HEK293 (cell line): ENCODE measurements around the gene LINC00237.

Experiments used
- CTCF ChIA-PET: fragments of 350-600 bp; formaldehyde crosslinking; extraction: SDS; loops from one replicate; lab custom pipeline; 2021; ENCODE audit warnings: antibody characterized with exemption; lab: Yijun Ruan, JAX
- POLR2A ChIA-PET: fragments of 300-600 bp; formaldehyde crosslinking; extraction: SDS; loops from one replicate; lab custom pipeline; 2020; ENCODE audit warnings: antibody characterized with exemption, inconsistent platforms; lab: Yijun Ruan, JAX
- H3K27ac ChIP-seq: fragments of 200-500 bp; sonication (Bioruptor generic); 2 replicates; pipeline ENCODE4 v1.5.1; 2014; ENCODE audit warnings: low read depth, low read length, control low read depth, inconsistent platforms; ENCODE audit errors: extremely low read depth
- H3K36me3 ChIP-seq, 2 experiments: fragments of 200-500 bp in 1 of 2; sonication (Bioruptor generic) in 1 of 2; 1 replicate in 1 of 2; 2 replicates in 1 of 2; pipeline ENCODE4 v1.5.1; 2014 to 2017; ENCODE audit warnings: inconsistent platforms in 2 of 2, low read length in 2 of 2; ENCODE audit not compliant: control insufficient read depth in 2 of 2, insufficient read depth in 1 of 2
- H3K4me1 ChIP-seq: fragments of 200-500 bp; sonication (Bioruptor generic); 2 replicates; pipeline ENCODE4 v1.5.1; 2014; ENCODE audit warnings: mild to moderate bottlenecking, low read length, inconsistent platforms; ENCODE audit not compliant: control insufficient read depth, insufficient read depth
- H3K4me3 ChIP-seq: 2 replicates; pipeline ENCODE4 v1.5.1; 2011; ENCODE audit warnings: low read depth, mild to moderate bottlenecking, control low read depth, low read length, moderate library complexity
- H3K9me3 ChIP-seq: fragments of 200-500 bp; sonication (Bioruptor generic); 2 replicates; pipeline ENCODE4 v1.5.1; 2014; ENCODE audit warnings: low read depth, low read length, inconsistent platforms; ENCODE audit not compliant: control insufficient read depth, insufficient read depth
- GLI2 ChIP-seq: fragments of 450-650 bp; formaldehyde crosslinking; IDR thresholded peaks from 2 replicates; pipeline ENCODE4; 2017; ENCODE audit warnings: missing biosample characterization, missing genetic modification characterization, low read depth, borderline replicate concordance
- KLF10 ChIP-seq: fragments of 450-650 bp; IDR thresholded peaks from 2 replicates; pipeline ENCODE4 v1.5.1; 2018; ENCODE audit warnings: missing biosample characterization, mild to moderate bottlenecking, missing genetic modification characterization
- PRDM1 ChIP-seq: fragments of 450-650 bp; formaldehyde crosslinking; IDR thresholded peaks from 2 replicates; pipeline ENCODE4; 2016; ENCODE audit warnings: missing biosample characterization, missing genetic modification characterization
- RBAK ChIP-seq: fragments of 450-650 bp; formaldehyde crosslinking; IDR thresholded peaks from 2 replicates; pipeline ENCODE4 v1.5.1; 2016; ENCODE audit warnings: missing biosample characterization, missing genetic modification characterization
- SCRT2 ChIP-seq: fragments of 450-650 bp; formaldehyde crosslinking; IDR thresholded peaks from 2 replicates; pipeline ENCODE4 v1.5.1; 2016; ENCODE audit warnings: missing biosample characterization, missing genetic modification characterization
- ZBTB8A ChIP-seq: fragments of 450-650 bp; formaldehyde crosslinking; IDR thresholded peaks from 2 replicates; pipeline ENCODE4 v1.5.1; 2016; ENCODE audit warnings: missing biosample characterization, missing genetic modification characterization
- ZFP41 ChIP-seq: fragments of 450-650 bp; formaldehyde crosslinking; IDR thresholded peaks from 2 replicates; pipeline ENCODE4 v1.5.1; 2016; ENCODE audit warnings: missing biosample characterization, missing genetic modification characterization, borderline replicate concordance
- ZNF132 ChIP-seq: fragments of 450-650 bp; formaldehyde crosslinking; IDR thresholded peaks from 2 replicates; pipeline ENCODE4 v1.5.1; 2017; ENCODE audit warnings: missing biosample characterization, missing genetic modification characterization, borderline replicate concordance
- ZNF133 ChIP-seq: fragments of 450-650 bp; formaldehyde crosslinking; IDR thresholded peaks from 2 replicates; pipeline ENCODE4 v1.5.1; 2016; ENCODE audit warnings: missing biosample characterization, missing genetic modification characterization
- ZNF214 ChIP-seq: fragments of 450-650 bp; formaldehyde crosslinking; IDR thresholded peaks from 2 replicates; pipeline ENCODE4 v1.5.1; 2017; ENCODE audit warnings: missing biosample characterization, mild to moderate bottlenecking, missing genetic modification characterization, borderline replicate concordance
- ZNF221 ChIP-seq: fragments of 450-650 bp; formaldehyde crosslinking; IDR thresholded peaks from 2 replicates; pipeline ENCODE4 v1.5.1; 2017; ENCODE audit warnings: missing biosample characterization, missing genetic modification characterization, borderline replicate concordance
- ZNF23 ChIP-seq: fragments of 450-650 bp; formaldehyde crosslinking; IDR thresholded peaks from 2 replicates; pipeline ENCODE4 v1.5.1; 2016; ENCODE audit warnings: missing biosample characterization, missing genetic modification characterization, borderline replicate concordance
- ZNF24 ChIP-seq: fragments of 450-650 bp; formaldehyde crosslinking; IDR thresholded peaks from 2 replicates; pipeline ENCODE4 v1.5.1; 2016; ENCODE audit warnings: missing biosample characterization, missing genetic modification characterization
- ZNF324 ChIP-seq: fragments of 450-650 bp; formaldehyde crosslinking; IDR thresholded peaks from 2 replicates; pipeline ENCODE4 v1.5.1; 2016; ENCODE audit warnings: missing biosample characterization, missing genetic modification characterization
- ZNF335 ChIP-seq: fragments of 450-650 bp; formaldehyde crosslinking; conservative IDR thresholded peaks from 2 replicates; pipeline ENCODE4 v1.5.1; 2016; ENCODE audit warnings: missing biosample characterization, missing genetic modification characterization
- ZNF391 ChIP-seq: fragments of 450-650 bp; formaldehyde crosslinking; IDR thresholded peaks from 2 replicates; pipeline ENCODE4 v1.5.1; 2016; ENCODE audit warnings: low read depth, missing biosample characterization, missing genetic modification characterization, borderline replicate concordance
- ZNF473 ChIP-seq: fragments of 450-650 bp; formaldehyde crosslinking; IDR thresholded peaks from 2 replicates; pipeline ENCODE4 v1.5.1; 2017; ENCODE audit warnings: missing biosample characterization, missing genetic modification characterization
- ZNF548 ChIP-seq: fragments of 450-650 bp; formaldehyde crosslinking; IDR thresholded peaks from 2 replicates; pipeline ENCODE4 v1.5.1; 2016; ENCODE audit warnings: missing biosample characterization, missing genetic modification characterization
- ZNF600 ChIP-seq: fragments of 450-650 bp; formaldehyde crosslinking; IDR thresholded peaks from 2 replicates; pipeline ENCODE4 v1.5.1; 2016; ENCODE audit warnings: missing biosample characterization, missing genetic modification characterization
- ZNF629 ChIP-seq: fragments of 450-650 bp; formaldehyde crosslinking; IDR thresholded peaks from 2 replicates; pipeline ENCODE4 v1.5.1; 2017; ENCODE audit warnings: missing biosample characterization, missing genetic modification characterization
- ZNF701 ChIP-seq: fragments of 450-650 bp; formaldehyde crosslinking; IDR thresholded peaks from 2 replicates; pipeline ENCODE4 v1.5.1; 2016; ENCODE audit warnings: missing biosample characterization, missing genetic modification characterization
- ZNF785 ChIP-seq: fragments of 450-650 bp; formaldehyde crosslinking; IDR thresholded peaks from 2 replicates; pipeline ENCODE4 v1.5.1; 2016; ENCODE audit warnings: missing biosample characterization, missing genetic modification characterization
- TF ChIP-seq, protein P1 (sequence below): fragments of 450-650 bp; formaldehyde crosslinking; IDR thresholded peaks from 2 replicates; pipeline ENCODE4 v1.5.1; 2016; ENCODE audit warnings: missing biosample characterization, missing genetic modification characterization, low read depth
- TF ChIP-seq, protein P2 (sequence below): fragments of 450-650 bp; formaldehyde crosslinking; IDR thresholded peaks from 2 replicates; pipeline ENCODE4 v1.5.1; 2016; ENCODE audit warnings: missing biosample characterization, missing genetic modification characterization
- TF ChIP-seq, protein P3 (sequence below): fragments of 450-650 bp; formaldehyde crosslinking; IDR thresholded peaks from 2 replicates; pipeline ENCODE4 v1.5.1; 2016; ENCODE audit warnings: missing biosample characterization, missing genetic modification characterization, borderline replicate concordance
- TF ChIP-seq, protein P4 (sequence below): fragments of 450-650 bp; formaldehyde crosslinking; IDR thresholded peaks from 2 replicates; pipeline ENCODE4; 2016; ENCODE audit warnings: missing biosample characterization, missing genetic modification characterization

LINC00237 gene

DNA sequence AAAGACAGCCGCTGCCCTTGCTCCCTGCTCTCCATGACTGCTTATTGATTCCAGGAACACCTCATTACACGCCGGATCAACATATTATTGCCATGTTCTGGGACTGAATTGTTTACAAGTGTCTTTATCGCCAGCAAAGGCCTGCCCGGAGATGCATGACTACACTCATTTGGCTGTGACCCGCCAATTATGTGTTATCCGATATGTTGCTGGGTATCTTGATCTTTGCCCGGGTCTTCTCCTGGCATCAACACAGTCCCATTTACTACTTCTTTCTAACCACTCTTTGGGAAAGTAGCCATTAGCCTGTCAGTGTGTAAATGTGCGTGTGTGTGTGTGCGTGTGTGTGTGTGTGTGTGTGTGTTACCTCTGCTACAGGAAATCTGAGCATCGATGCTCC lies 15.4 kb downstream of the LINC00237 start (continued):
- TF ChIP-seq ZFP41 (tag by site-specific recombination), result no peak
- TF ChIP-seq SCRT2, result peak; percentile 46; the same call in 1 of the 2 replicates
- no peak for TF ChIP-seq RBAK (tag by site-specific recombination)
- TF ChIP-seq ZNF133 (tag by site-specific recombination), result peak; percentile 62
- no peak for TF ChIP-seq ZNF132 (tag by site-specific recombination)
- TF ChIP-seq, protein P1, sequence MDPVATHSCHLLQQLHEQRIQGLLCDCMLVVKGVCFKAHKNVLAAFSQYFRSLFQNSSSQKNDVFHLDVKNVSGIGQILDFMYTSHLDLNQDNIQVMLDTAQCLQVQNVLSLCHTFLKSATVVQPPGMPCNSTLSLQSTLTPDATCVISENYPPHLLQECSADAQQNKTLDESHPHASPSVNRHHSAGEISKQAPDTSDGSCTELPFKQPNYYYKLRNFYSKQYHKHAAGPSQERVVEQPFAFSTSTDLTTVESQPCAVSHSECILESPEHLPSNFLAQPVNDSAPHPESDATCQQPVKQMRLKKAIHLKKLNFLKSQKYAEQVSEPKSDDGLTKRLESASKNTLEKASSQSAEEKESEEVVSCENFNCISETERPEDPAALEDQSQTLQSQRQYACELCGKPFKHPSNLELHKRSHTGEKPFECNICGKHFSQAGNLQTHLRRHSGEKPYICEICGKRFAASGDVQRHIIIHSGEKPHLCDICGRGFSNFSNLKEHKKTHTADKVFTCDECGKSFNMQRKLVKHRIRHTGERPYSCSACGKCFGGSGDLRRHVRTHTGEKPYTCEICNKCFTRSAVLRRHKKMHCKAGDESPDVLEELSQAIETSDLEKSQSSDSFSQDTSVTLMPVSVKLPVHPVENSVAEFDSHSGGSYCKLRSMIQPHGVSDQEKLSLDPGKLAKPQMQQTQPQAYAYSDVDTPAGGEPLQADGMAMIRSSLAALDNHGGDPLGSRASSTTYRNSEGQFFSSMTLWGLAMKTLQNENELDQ (tag by site-specific recombination), result no peak
- TF ChIP-seq ZNF701 (tag by site-specific recombination), result no peak
- TF ChIP-seq ZNF629 (tag by site-specific recombination), result peak; percentile 45; the same call in 1 of the 2 replicates
- no peak for TF ChIP-seq PRDM1 (tag by site-specific recombination)
- no peak for TF ChIP-seq ZNF548 (tag by site-specific recombination)
- peak; percentile 76 for TF ChIP-seq ZNF335 (tag by site-specific recombination)
- no peak for TF ChIP-seq ZNF23 (tag by site-specific recombination)
- no peak for TF ChIP-seq GLI2 (tag by site-specific recombination)
- no peak; the same call in 1 of the 2 replicates for TF ChIP-seq ZNF24
- no peak; the same call in 1 of the 2 replicates for TF ChIP-seq ZNF473 (tag by site-specific recombination)
- TF ChIP-seq ZNF324 (tag by site-specific recombination), result no peak
- TF ChIP-seq ZNF785, result no peak

DNA sequence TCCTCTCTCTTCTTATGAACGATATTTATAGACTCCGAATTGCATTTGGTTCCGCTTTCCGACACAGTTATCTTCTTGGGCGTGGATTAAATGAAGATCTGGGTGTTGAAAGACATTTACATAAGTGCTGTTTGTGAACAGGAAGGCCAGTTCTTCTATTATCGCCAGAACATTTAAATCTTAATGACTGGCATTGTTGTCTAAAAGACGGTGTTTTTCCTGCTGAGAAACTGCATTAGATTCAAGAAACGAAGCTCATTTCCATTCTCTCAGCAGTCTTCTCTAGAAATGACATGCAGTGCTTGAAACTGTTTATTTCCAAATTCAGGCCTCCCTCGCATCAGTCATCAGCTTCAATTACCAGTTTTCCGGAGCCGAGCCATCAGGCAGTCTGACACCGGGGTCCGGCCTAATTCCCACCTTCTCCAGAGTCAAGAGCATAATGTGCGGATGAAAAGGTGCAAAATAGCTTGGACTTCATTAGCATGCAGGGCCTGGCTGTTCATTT lies 16.0 kb downstream of the LINC00237 start:
- no peaks in the 10 kb centered on the region for H3K36me3 ChIP-seq
- ChIA-PET POLR2A (interaction anchor here (0.6 kb wide), 1 partner anchor 425 kb away, joined by 3 read pairs; no protein-coding TSS in a partner anchor), CTCF (no interaction called here)
- H3K27ac ChIP-seq, result peak overlapping the region; percentile 29; the same call in 1 of the 2 replicates
- peaks cover 19% of the 10 kb centered on the region for H3K4me1 ChIP-seq
- H3K9me3 ChIP-seq, result no peaks in the 10 kb centered on the region
- H3K4me3 ChIP-seq, result no peak overlapping the region
- TF ChIP-seq ZNF391 (tag by site-specific recombination) (no peak), ZNF600 (tag by site-specific recombination) (0 out of 2 replicates have a peak, but pooled peaks have one; percentile 19), KLF10 (tag by site-specific recombination) (no peak), ZNF214 (tag by site-specific recombination) (no peak), ZBTB8A (tag by site-specific recombination) (no peak), ZNF221 (tag by site-specific recombination) (no peak)
- TF ChIP-seq, protein P2, sequence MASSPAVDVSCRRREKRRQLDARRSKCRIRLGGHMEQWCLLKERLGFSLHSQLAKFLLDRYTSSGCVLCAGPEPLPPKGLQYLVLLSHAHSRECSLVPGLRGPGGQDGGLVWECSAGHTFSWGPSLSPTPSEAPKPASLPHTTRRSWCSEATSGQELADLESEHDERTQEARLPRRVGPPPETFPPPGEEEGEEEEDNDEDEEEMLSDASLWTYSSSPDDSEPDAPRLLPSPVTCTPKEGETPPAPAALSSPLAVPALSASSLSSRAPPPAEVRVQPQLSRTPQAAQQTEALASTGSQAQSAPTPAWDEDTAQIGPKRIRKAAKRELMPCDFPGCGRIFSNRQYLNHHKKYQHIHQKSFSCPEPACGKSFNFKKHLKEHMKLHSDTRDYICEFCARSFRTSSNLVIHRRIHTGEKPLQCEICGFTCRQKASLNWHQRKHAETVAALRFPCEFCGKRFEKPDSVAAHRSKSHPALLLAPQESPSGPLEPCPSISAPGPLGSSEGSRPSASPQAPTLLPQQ, result no peak
- TF ChIP-seq, protein P3, sequence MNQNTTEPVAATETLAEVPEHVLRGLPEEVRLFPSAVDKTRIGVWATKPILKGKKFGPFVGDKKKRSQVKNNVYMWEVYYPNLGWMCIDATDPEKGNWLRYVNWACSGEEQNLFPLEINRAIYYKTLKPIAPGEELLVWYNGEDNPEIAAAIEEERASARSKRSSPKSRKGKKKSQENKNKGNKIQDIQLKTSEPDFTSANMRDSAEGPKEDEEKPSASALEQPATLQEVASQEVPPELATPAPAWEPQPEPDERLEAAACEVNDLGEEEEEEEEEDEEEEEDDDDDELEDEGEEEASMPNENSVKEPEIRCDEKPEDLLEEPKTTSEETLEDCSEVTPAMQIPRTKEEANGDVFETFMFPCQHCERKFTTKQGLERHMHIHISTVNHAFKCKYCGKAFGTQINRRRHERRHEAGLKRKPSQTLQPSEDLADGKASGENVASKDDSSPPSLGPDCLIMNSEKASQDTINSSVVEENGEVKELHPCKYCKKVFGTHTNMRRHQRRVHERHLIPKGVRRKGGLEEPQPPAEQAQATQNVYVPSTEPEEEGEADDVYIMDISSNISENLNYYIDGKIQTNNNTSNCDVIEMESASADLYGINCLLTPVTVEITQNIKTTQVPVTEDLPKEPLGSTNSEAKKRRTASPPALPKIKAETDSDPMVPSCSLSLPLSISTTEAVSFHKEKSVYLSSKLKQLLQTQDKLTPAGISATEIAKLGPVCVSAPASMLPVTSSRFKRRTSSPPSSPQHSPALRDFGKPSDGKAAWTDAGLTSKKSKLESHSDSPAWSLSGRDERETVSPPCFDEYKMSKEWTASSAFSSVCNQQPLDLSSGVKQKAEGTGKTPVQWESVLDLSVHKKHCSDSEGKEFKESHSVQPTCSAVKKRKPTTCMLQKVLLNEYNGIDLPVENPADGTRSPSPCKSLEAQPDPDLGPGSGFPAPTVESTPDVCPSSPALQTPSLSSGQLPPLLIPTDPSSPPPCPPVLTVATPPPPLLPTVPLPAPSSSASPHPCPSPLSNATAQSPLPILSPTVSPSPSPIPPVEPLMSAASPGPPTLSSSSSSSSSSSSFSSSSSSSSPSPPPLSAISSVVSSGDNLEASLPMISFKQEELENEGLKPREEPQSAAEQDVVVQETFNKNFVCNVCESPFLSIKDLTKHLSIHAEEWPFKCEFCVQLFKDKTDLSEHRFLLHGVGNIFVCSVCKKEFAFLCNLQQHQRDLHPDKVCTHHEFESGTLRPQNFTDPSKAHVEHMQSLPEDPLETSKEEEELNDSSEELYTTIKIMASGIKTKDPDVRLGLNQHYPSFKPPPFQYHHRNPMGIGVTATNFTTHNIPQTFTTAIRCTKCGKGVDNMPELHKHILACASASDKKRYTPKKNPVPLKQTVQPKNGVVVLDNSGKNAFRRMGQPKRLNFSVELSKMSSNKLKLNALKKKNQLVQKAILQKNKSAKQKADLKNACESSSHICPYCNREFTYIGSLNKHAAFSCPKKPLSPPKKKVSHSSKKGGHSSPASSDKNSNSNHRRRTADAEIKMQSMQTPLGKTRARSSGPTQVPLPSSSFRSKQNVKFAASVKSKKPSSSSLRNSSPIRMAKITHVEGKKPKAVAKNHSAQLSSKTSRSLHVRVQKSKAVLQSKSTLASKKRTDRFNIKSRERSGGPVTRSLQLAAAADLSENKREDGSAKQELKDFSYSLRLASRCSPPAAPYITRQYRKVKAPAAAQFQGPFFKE (tag by site-specific recombination), result no peak
- TF ChIP-seq, protein P4, sequence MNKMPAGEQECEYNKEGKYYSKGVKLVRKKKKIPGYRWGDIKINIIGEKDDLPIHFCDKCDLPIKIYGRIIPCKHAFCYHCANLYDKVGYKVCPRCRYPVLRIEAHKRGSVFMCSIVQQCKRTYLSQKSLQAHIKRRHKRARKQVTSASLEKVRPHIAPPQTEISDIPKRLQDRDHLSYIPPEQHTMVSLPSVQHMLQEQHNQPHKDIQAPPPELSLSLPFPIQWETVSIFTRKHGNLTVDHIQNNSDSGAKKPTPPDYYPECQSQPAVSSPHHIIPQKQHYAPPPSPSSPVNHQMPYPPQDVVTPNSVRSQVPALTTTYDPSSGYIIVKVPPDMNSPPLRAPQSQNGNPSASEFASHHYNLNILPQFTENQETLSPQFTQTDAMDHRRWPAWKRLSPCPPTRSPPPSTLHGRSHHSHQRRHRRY (tag by site-specific recombination), result no peak
